HG03139 (cell line): ENCODE data around the gene MRM2.

Source experiments
- ATAC-seq: cut with Tn5 transposase; IDR thresholded peaks from one replicate; pipeline ENCODE4 v1.9.1; 2021; ENCODE audit not compliant: unreplicated experiment

The MRM2 gene

GRCh38 chr7:2241580-2242540, at the start of gene MRM2, which contains the start of gene NUDT1:
TSS of gene MRM2 (minus strand) at chr7:2242205. CDS start at chr7:2242169, 36 bp downstream.
TSS of gene NUDT1 (plus strand) at chr7:2242226. CDS start at chr7:2244575, 2,349 bp downstream.
- ATAC-seq: peak; percentile 57

- no peak for ATAC-seq
These were observed 48.9 kb upstream of the MRM2 start for GRCh38 chr7:2290877-2291276.

GRCh38 chr7:2289621-2290020, 47.6 kb upstream of the MRM2 start:
- ATAC-seq: no peak

GRCh38 chr7:2289111-2289586, 47.1 kb upstream of the MRM2 start:
- ATAC-seq: no peak

- ATAC-seq: no peak
These were observed 46.5 kb upstream of the MRM2 start for GRCh38 chr7:2288503-2288902.

- ATAC-seq: no peak
These were observed 45.7 kb upstream of the MRM2 start for GRCh38 chr7:2287745-2288144.

- no peak for ATAC-seq
These were observed 41.1 kb upstream of the MRM2 start for GRCh38 chr7:2283074-2283473.

GRCh38 chr7:2282185-2282751, 40.3 kb upstream of the MRM2 start:
- no peak for ATAC-seq

GRCh38 chr7:2281541-2281940, 39.5 kb upstream of the MRM2 start:
- no peak for ATAC-seq

GRCh38 chr7:2280424-2280823, 38.4 kb upstream of the MRM2 start:
- ATAC-seq: no peak

- no peak for ATAC-seq
These were observed 37.9 kb upstream of the MRM2 start for GRCh38 chr7:2279896-2280295.

- ATAC-seq: no peak
These were observed 36.0 kb upstream of the MRM2 start for GRCh38 chr7:2278026-2278425.

- no peak for ATAC-seq
These were observed 34.1 kb upstream of the MRM2 start for GRCh38 chr7:2276107-2276506.

GRCh38 chr7:2275101-2275500, 33.1 kb upstream of the MRM2 start:
- ATAC-seq: no peak

- ATAC-seq: no peak
These were observed 32.7 kb upstream of the MRM2 start for GRCh38 chr7:2274666-2275065.

GRCh38 chr7:2273866-2274265, 31.9 kb upstream of the MRM2 start:
- ATAC-seq: no peak

- ATAC-seq: no peak
These were observed 30.0 kb upstream of the MRM2 start for GRCh38 chr7:2272031-2272430.

- no peak for ATAC-seq
These were observed 29.4 kb upstream of the MRM2 start for GRCh38 chr7:2271273-2272026.

- no peak for ATAC-seq
These were observed 28.5 kb upstream of the MRM2 start for GRCh38 chr7:2270495-2270894.

- no peak for ATAC-seq
These were observed 28.0 kb upstream of the MRM2 start for GRCh38 chr7:2269991-2270460.
